Muscle of leg (tissue), 11 donors: Measurements from ENCODE around the gene TMEM255A. TPM values are rescaled to one million over a fixed set of nuclear protein-coding genes. Genes with fewer than 3 reads are reported as not detected.

Source experiments
- DNase-seq: peaks from one replicate; pipeline ENCODE4 v3.0.0; 2013
- H3K27ac ChIP-seq: one replicate; pipeline ENCODE4 v1.5.1; 2013; ENCODE audit warnings: mild to moderate bottlenecking, low read length, control low read depth
- H3K27me3 ChIP-seq: one replicate; pipeline ENCODE4 v1.6.1; 2013; ENCODE audit warnings: low read length; ENCODE audit not compliant: control insufficient read depth, insufficient read depth
- H3K36me3 ChIP-seq: one replicate; pipeline ENCODE4 v1.6.1; 2013; ENCODE audit warnings: low read length; ENCODE audit not compliant: control insufficient read depth, insufficient read depth
- H3K4me1 ChIP-seq: one replicate; pipeline ENCODE4 v1.6.1; 2013; ENCODE audit warnings: low read length; ENCODE audit not compliant: control insufficient read depth, insufficient read depth
- H3K4me3 ChIP-seq: one replicate; pipeline ENCODE4 v1.5.1; 2013; ENCODE audit warnings: low read length, control low read depth
- H3K9me3 ChIP-seq: replicated peaks from 2 replicates; pipeline ENCODE4 v1.6.1; 2013; ENCODE audit warnings: low read depth, low read length; ENCODE audit not compliant: control insufficient read depth
- WGBS: methylation state at CpG from one replicate; pipeline ENCODE4 v1.1.5; 2013; ENCODE audit warnings: missing lambda C conversion rate; ENCODE audit not compliant: insufficient coverage; 5-methylcytosine and 5-hydroxymethylcytosine counted together
- polyA plus RNA-seq, 8 donors: library from polyadenylated mRNA; unstranded; fragments of 120-200 nt; gene quantifications; one replicate each; pipeline versions ENCODE4 v1.2.1 to v1.2.3, GENCODE V29; 2013; ENCODE audit warnings: inconsistent platforms in 1 of 8, low replicate concordance in 1 of 8; ENCODE audit not compliant: insufficient read length in 8 of 8, insufficient read depth in 1 of 8
- total RNA-seq: library from RNA; stranded (reverse); fragments of 120-200 nt; gene quantifications from one replicate; pipeline ENCODE4 v1.2.4, GENCODE V29; 2013

TMEM255A gene
- total and polyA plus RNA-seq, 9 donors = 3.3 to 15.5 (median 11.5) TPM

DNA sequence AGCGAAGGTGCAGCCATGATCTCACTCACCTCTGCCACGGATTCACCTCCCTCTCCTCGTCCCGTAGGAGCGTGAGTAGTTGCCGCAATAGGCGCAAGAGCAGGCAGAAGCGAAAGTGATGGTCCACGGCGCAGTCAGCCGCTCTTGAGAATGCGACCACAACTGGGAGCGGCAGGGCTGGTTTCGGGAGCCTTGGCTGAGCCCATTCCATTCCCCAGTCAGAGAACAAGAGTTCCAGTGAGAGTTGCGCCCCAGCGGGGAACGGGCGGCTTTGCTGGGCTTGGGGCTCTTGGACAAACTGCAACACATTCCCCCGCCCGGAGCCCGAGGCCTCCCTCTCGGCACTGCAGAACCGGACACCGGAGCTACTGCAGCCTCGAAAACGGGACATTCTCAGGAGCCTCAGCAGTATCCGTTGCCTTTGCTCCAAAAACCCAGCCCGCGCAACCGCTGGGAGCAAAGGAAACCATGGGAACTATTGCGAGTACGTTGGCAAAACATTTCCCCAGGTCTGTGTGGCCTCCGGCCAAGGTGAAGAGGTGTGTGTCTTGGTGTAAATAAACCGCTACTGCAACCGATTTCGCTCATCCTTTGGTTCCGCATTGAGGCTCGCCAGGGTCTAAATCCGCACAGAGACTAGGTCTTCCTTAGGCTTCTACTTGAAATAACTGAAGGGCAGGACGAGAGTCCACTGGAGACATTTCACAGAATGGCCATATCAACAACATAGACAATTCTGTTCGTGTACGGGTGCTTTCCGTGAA lies 66.3 kb downstream of the TMEM255A start:
- Histone ChIP-seq H3K4me1 (no peaks in the 10 kb centered on the region), H3K27ac (peak overlapping the region; percentile 93), H3K4me3 (peak overlapping the region; percentile 70), H3K36me3 (no peaks in the 10 kb centered on the region), H3K9me3 (no peaks in the 10 kb centered on the region), H3K27me3 (peaks cover 5% of the 10 kb centered on the region)
- WGBS = 33% methylated on average over 36 of the region's 43 CpGs
- peak; percentile 91 for DNase-seq

DNA sequence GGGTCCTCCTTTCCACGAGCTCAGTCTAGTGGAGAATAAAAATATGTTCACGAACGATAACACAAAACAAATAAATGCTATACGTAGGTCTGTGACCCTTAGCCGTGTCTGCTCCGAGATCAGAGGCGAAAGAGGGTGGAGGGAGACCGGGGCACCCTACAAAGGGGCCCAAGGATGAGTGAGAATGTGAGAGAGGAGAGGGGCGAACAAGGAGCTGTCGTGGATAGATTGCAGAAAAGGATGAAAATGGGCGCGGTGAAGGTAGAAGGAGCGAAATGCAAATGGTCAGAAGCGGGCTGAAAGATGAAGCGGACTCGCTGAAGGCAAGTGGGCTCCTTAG lies 66.9 kb downstream of the TMEM255A start:
- Histone ChIP-seq H3K27ac (peak overlapping the region; percentile 93), H3K36me3 (no peaks in the 10 kb centered on the region), H3K4me3 (peak overlapping the region; percentile 70), H3K4me1 (no peaks in the 10 kb centered on the region), H3K27me3 (peaks cover 5% of the 10 kb centered on the region), H3K9me3 (no peaks in the 10 kb centered on the region)
- WGBS = 50% methylated on average over 10 of the region's 16 CpGs
- no peak for DNase-seq

DNA sequence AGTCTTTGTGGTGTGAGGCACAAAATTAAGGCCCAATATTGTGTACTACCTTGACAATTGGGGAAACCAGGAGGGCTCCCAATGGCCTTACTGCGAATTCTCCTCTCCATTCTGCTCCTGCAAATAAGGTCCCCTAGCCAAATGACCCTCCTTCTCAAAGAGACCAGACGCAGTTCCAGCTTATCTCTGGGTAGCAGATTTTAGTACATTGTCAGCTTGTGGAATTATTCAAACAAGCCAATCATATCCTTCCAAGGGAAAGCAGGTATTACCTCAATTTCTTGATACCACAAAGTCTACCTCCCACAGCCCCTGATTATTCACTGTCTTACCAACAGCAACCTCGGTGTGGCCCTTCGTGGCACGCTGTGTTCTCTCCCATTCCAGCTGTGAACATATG lies 68.4 kb downstream of the TMEM255A start:
- H3K27me3 ChIP-seq = peaks cover 5% of the 10 kb centered on the region
- WGBS = no CpG with 5 or more reads among the region's 5 CpGs
- no peaks in the 10 kb centered on the region for H3K36me3 ChIP-seq
- no peaks in the 10 kb centered on the region for H3K4me1 ChIP-seq
- H3K27ac ChIP-seq = no peak overlapping the region
- H3K4me3 ChIP-seq = no peak overlapping the region
- H3K9me3 ChIP-seq = no peaks in the 10 kb centered on the region
- no peak for DNase-seq

DNA sequence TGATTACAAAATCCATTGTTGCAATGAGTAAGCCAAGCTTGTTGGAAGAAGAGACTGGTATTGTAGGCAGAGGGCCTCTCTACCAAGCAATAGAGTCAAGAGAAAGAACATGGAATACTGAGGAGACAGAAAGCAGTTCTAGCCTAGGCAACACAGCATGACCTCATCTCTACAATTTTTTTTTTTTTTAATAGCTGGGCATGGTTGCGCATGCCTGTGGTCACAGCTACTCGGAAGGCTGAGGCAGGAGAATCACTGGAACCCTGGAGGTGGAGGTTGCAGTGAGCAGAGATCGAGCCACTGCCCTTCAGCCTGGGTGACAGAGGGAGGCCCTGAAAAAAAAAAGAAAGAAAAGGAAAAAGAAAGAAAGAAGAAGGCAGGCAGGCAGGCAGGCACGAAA lies 72.3 kb downstream of the TMEM255A start:
- no peaks in the 10 kb centered on the region for H3K36me3 ChIP-seq
- no peak overlapping the region for H3K27ac ChIP-seq
- no peak for DNase-seq
- WGBS = 70% methylated on average over 4 of the region's 4 CpGs
- no peak overlapping the region for H3K4me3 ChIP-seq
- H3K27me3 ChIP-seq = peaks cover 2% of the 10 kb centered on the region
- no peaks in the 10 kb centered on the region for H3K9me3 ChIP-seq
- no peaks in the 10 kb centered on the region for H3K4me1 ChIP-seq

DNA sequence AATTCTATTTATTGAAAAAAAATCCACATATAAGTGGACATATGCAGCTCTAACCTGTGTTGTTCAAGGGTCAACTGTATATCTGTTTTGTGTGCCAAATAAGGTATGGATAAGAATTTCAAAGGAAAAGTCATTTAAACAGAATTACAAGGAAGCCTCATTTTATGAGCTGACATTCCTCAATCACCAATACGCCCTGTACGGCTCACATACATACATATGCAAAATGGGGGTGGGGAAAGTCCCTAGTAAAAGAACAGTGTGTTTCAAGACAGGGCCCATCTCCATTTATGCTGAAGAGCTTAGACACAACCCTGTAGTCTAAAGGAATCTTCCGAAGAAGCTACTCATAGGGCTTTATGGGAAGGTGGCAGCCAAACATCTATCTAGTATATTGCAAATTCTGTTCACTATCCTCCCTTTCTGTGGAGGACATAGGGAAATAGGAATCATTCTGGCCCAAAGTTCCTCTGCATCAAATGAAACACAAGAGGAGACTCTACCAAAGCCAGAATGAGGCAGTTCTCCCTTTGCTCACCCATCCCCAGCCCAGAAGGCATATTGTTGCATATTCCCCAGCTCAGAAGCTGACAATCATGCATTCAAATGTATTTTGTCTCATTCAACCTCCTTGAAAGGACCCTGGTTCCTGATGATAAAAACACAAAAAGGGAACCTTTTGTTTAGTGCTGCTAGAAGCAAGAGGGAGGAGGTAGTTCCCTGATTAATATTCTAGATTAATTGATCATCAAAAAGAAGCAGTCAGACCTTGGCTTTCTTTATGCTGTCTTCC lies 74.4 kb downstream of the TMEM255A start:
- no CpG with 5 or more reads among the region's 3 CpGs for WGBS
- no peak for DNase-seq

DNA sequence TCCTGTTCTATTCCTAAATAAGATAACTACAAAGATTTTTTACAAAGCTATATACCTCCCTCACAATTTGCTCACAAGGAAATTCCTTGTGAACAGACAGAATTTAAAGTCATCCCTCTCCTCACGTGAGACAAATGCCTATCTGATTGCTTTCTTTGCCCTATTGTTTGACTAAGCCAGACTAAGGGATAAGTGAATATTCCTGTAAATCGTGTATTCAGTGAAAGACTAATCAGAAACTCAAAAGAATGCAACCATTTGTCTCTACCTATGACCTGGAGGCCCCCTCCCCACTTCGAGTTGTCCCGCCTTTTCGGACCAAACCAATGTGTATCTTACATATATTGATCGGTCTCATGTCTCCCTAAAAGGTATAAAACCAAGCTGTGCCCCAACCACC lies 76.0 kb downstream of the TMEM255A start:
- 70% methylated on average over 4 of the region's 6 CpGs for WGBS
- peaks cover 2% of the 10 kb centered on the region for H3K9me3 ChIP-seq
- no peak overlapping the region for H3K27ac ChIP-seq
- no peak for DNase-seq
- no peak overlapping the region for H3K4me3 ChIP-seq
- H3K4me1 ChIP-seq = no peaks in the 10 kb centered on the region
- no peaks in the 10 kb centered on the region for H3K27me3 ChIP-seq
- H3K36me3 ChIP-seq = no peaks in the 10 kb centered on the region

More for the DNA sequence above, 74.4 kb downstream of the TMEM255A start:
- Histone ChIP-seq H3K4me1 (no peaks in the 10 kb centered on the region), H3K27ac (no peak overlapping the region), H3K27me3 (no peaks in the 10 kb centered on the region), H3K9me3 (no peaks in the 10 kb centered on the region), H3K36me3 (no peaks in the 10 kb centered on the region), H3K4me3 (no peak overlapping the region)

DNA sequence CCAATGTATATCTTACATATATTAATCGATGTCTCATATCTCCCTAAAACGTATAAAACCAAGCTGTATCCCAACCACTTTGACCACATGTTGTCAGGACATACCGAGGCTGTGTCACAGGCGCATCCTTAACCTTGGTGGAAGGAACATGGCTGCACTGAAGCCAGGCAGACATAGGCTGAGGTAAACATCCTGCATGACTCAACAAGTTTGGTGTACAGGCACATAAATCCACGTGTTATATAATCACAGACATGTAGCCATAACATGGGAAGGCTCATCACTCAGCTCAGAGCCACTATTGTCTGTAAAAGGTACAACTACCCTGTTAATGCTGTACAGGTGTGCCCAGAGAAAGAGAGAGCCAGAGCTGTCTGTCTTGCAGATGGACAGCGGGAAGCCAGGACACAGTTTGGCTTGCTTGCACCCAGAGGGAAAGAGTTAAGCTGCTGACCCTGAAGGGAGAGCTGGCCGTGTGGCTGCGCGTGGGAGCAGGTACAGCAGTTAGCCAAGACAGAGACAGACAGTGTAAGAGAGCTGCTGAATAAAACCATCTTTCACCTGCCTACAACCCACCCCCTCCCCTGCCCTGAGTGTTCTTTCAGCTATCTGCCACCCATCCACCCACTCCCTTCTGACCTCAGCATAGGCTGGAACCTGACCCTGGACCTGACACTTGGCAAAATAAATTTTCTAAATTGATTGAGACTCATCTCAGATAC lies 82.9 kb downstream of the TMEM255A start:
- Histone ChIP-seq H3K36me3 (no peaks in the 10 kb centered on the region), H3K9me3 (peaks cover 2% of the 10 kb centered on the region), H3K4me1 (no peaks in the 10 kb centered on the region), H3K27me3 (peaks cover 2% of the 10 kb centered on the region), H3K4me3 (no peak overlapping the region), H3K27ac (no peak overlapping the region)
- 73% methylated on average over 5 of the region's 9 CpGs for WGBS
- no peak for DNase-seq

DNA sequence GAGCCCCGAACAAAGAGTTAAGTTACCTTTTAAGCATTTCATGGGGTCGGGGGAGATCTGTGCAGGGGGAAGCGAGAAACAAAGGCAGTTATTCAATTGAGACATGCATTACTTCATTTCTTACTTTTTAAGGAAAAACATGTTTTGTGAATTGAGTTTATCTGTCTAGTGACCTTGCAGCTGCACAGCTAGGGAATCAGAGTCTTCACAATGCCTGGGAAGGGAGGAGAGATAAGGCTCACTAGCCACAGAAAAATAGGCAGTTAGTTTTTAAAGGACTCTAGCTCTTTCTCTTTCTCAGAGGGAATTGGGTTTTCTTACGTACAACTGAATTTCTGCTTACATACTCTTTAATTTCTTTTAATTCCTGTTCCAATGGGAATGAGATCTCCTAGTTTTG lies 86.9 kb downstream of the TMEM255A start:
- H3K27ac ChIP-seq = no peak overlapping the region
- no peak for DNase-seq
- no CpG with 5 or more reads among the region's 4 CpGs for WGBS
- H3K27me3 ChIP-seq = peaks cover 2% of the 10 kb centered on the region
- H3K4me1 ChIP-seq = no peaks in the 10 kb centered on the region
- no peaks in the 10 kb centered on the region for H3K36me3 ChIP-seq
- H3K9me3 ChIP-seq = no peaks in the 10 kb centered on the region
- H3K4me3 ChIP-seq = no peak overlapping the region

DNA sequence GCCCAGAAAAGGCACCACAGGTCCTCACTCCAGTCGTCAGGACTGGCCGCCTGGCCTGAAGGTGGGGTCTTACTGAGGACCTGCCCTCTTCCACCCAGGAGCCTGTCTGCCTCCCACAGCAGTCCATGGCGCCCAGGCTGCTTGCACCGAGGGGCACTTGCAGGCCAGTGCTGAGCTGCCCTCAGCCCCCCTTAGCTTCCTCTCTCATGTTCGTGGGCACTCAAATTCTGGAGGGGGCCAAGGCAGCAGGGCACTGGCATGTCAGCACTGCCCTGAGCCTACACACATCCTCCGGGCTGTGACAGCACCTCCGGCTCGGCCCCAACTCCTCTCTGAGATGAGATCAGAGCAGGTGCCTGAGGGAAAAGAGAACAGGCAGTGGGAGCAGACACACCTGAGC lies 87.9 kb downstream of the TMEM255A start:
- H3K36me3 ChIP-seq = no peaks in the 10 kb centered on the region
- 71% methylated on average over 8 of the region's 8 CpGs for WGBS

More for the DNA sequence above, 87.9 kb downstream of the TMEM255A start:
- no peaks in the 10 kb centered on the region for H3K9me3 ChIP-seq
- no peaks in the 10 kb centered on the region for H3K4me1 ChIP-seq
- no peak overlapping the region for H3K4me3 ChIP-seq
- peaks cover 2% of the 10 kb centered on the region for H3K27me3 ChIP-seq
- DNase-seq = no peak
- no peak overlapping the region for H3K27ac ChIP-seq
